ENCODE results near the gene ABHD12. TPM values are rescaled to one million over a fixed set of nuclear protein-coding genes. Genes with fewer than 3 reads are reported as not detected.

ABHD12 gene
- total and polyA plus RNA-seq, 10 of the 15 experiments (the other 5 are each of a cell fraction or from before 2014, with no cell fraction given), result 1.5 to 61.8 (median 26.7) TPM

- no peak overlapping the region for H3K9ac ChIP-seq (ENCODE audit: control insufficient read depth, insufficient read depth, low read length)
- no peaks in the 10 kb centered on the region for H4K20me1 ChIP-seq (ENCODE audit: control insufficient read depth, insufficient read depth)
- in situ Hi-C loops (cut with MboI), result no loop called here
- ChIA-PET POLR2A (no interaction called here), CTCF (no interaction called here), RAD21 (ENCODE audit: unreplicated experiment) (no interaction called here), SMC1A (ENCODE audit: uncharacterized antibody, unreplicated experiment) (interaction anchor here (1.6 kb wide), 1 partner anchor 30 kb away, joined by 3 read pairs; no protein-coding TSS in a partner anchor)
- H3K27me3 ChIP-seq (replicated peaks in 1 of 2; ENCODE audit: control insufficient read depth in 2 of 2, insufficient read depth in 2 of 2, low read length in 1 of 2), result no peaks in the 10 kb centered on the region
- H3K79me2 ChIP-seq (ENCODE audit: control insufficient read depth, insufficient read depth, low read length), result peaks cover 15% of the 10 kb centered on the region
- peaks cover 4% of the 10 kb centered on the region; the same call in 2 of the 3 replicates for H3K9me3 ChIP-seq (replicated peaks; ENCODE audit: control insufficient read depth, insufficient read depth, low read length)
- WGBS (ENCODE audit: insufficient coverage, insufficient replicate concordance, low lambda C conversion rate, missing lambda C conversion rate), result 97% methylated on average over 5 of the region's 5 CpGs
- no peaks in the 10 kb centered on the region; a peak in 1 of 4 replicates for H3K36me3 ChIP-seq (ENCODE audit: control insufficient read depth in 2 of 2, insufficient read depth in 2 of 2, low read length in 1 of 2)
- intact Hi-C loops (cut with micrococcal nuclease; ENCODE audit: unreplicated experiment), result no loop called here
- FAIRE-seq (no peak), ATAC-seq (no peak), DNase-seq (ENCODE audit: low read depth, low spot score) (no peak)
- peaks cover 4% of the 10 kb centered on the region; the same call in 1 of the 2 replicates for H3K4me1 ChIP-seq (ENCODE audit: control insufficient read depth, insufficient read depth, low read length)
- no TSS peak for BruUV-seq (replicated peaks)
- no peak overlapping the region for H2AFZ ChIP-seq (ENCODE audit: control insufficient read depth, low read depth, low read length)
- no peak for TF ChIP-seq USF2 (IDR thresholded peaks at IDR 0.05; ENCODE audit: borderline replicate concordance, low read depth, low read length)
- no peak for TF ChIP-seq BCLAF1 (IDR thresholded peaks at IDR 0.05)
- TF ChIP-seq ZNF592 (IDR thresholded peaks at IDR 0.05), result no peak
- TF ChIP-seq SREBF2 (IDR thresholded peaks at IDR 0.05; ENCODE audit: low read length), result no peak
- no peak for TF ChIP-seq ZBTB11 (CRISPR knock-in tag; IDR thresholded peaks at IDR 0.05)
- no peak overlapping the region for H3K27ac ChIP-seq (ENCODE audit: control insufficient read depth, insufficient read depth)
- H3K4me2 ChIP-seq (ENCODE audit: control insufficient read depth, insufficient read depth), result no peak overlapping the region
- H3K4me3 ChIP-seq, result no peak overlapping the region
Observed at GRCh38 chr20:25368976-25369375, 21.7 kb downstream of the ABHD12 start.
